GM23338 (cell line): Measurements from ENCODE around the gene CHMP4B. TPM values are rescaled to one million over a fixed set of nuclear protein-coding genes. Genes with fewer than 3 reads are reported as not detected.
A peak's percentile ranks its signal among the peaks of the same experiment; 100 is the strongest.

Source experiments
- ATAC-seq: fragments of 200-7000 bp; cut with Tn5 transposase; 3 replicates; pipeline ENCODE4 v1.9.1; 2020
- DNase-seq: peaks from one replicate; pipeline ENCODE4 v3.0.0-alpha.2; 2015; ENCODE audit warnings: low spot score
- H2AFZ ChIP-seq: fragments of 200-600 bp; sonication (generic); 2 replicates; pipeline ENCODE4 v1.8.0; 2016; ENCODE audit warnings: antibody characterized with exemption, mild to moderate bottlenecking, moderate library complexity
- H3F3A ChIP-seq: fragments of 200-600 bp; sonication (generic); replicated peaks from 2 replicates; pipeline ENCODE4 v1.8.0; 2017; ENCODE audit warnings: antibody characterized with exemption, mixed run types, low read depth
- H3K27ac ChIP-seq: fragments of 200-600 bp; sonication (generic); 2 replicates; pipeline ENCODE4 v1.6.1; 2016; ENCODE audit warnings: low read depth
- H3K27me3 ChIP-seq: fragments of 200-600 bp; sonication (generic); 2 replicates; pipeline ENCODE4 v1.8.0; 2016; ENCODE audit warnings: mild to moderate bottlenecking, mixed run types, moderate library complexity; ENCODE audit not compliant: insufficient read depth
- H3K36me3 ChIP-seq: fragments of 200-600 bp; sonication (generic); 2 replicates; pipeline ENCODE4 v1.8.0; 2016; ENCODE audit warnings: mild to moderate bottlenecking; ENCODE audit not compliant: insufficient read depth
- H3K4me1 ChIP-seq: fragments of 200-600 bp; sonication (generic); 2 replicates; pipeline ENCODE4 v1.8.0; 2016; ENCODE audit warnings: mild to moderate bottlenecking, moderate library complexity; ENCODE audit not compliant: insufficient read depth
- H3K4me2 ChIP-seq: fragments of 200-600 bp; sonication (generic); 2 replicates; pipeline ENCODE4 v1.7.1; 2017; ENCODE audit warnings: mixed run types
- H3K4me3 ChIP-seq: fragments of 200-600 bp; sonication (generic); 2 replicates; pipeline ENCODE4 v1.6.1; 2016; ENCODE audit warnings: mixed run types
- H3K79me2 ChIP-seq: fragments of 200-600 bp; sonication (generic); replicated peaks from 2 replicates; pipeline ENCODE4 v1.8.0; 2017; ENCODE audit warnings: mild to moderate bottlenecking; ENCODE audit not compliant: insufficient read depth
- H3K9me2 ChIP-seq: fragments of 200-600 bp; sonication (generic); 2 replicates; pipeline ENCODE4 v1.8.0; 2017; ENCODE audit not compliant: insufficient read depth
- H4K20me1 ChIP-seq: fragments of 200-600 bp; sonication (generic); replicated peaks from 2 replicates; pipeline ENCODE4 v1.8.0; 2017; ENCODE audit warnings: mild to moderate bottlenecking; ENCODE audit not compliant: insufficient read depth
- H3K27ac Mint-ChIP-seq: 2 replicates; pipeline ENCODE4 v1.8.0; 2020; ENCODE audit warnings: inconsistent platforms, mild to moderate bottlenecking, moderate library complexity, mixed read lengths
- H3K27me3 Mint-ChIP-seq: 3 replicates; pipeline ENCODE4 v1.8.0; 2022; ENCODE audit warnings: low read depth, mild to moderate bottlenecking, moderate library complexity, mixed read lengths, inconsistent platforms; ENCODE audit not compliant: insufficient read depth, poor library complexity
- H3K36me3 Mint-ChIP-seq: 3 replicates; pipeline ENCODE4 v1.8.0; 2021; ENCODE audit warnings: low read depth, mild to moderate bottlenecking, inconsistent platforms, moderate library complexity, mixed read lengths
- H3K4me1 Mint-ChIP-seq: 3 replicates; pipeline ENCODE4 v1.8.0; 2020; ENCODE audit warnings: mild to moderate bottlenecking, inconsistent platforms, mixed read lengths
- H3K4me3 Mint-ChIP-seq: 3 replicates; pipeline ENCODE4 v1.8.0; 2021; ENCODE audit warnings: moderate library complexity, mild to moderate bottlenecking, inconsistent platforms, mixed read lengths
- H3K9me3 Mint-ChIP-seq: 3 replicates; pipeline ENCODE4 v1.8.0; 2020; ENCODE audit warnings: moderate library complexity, mild to moderate bottlenecking, inconsistent platforms, mixed read lengths
- EZH2phosphoT487 ChIP-seq: fragments of 200-600 bp; sonication (generic); IDR thresholded peaks from one replicate; pipeline ENCODE4 v1.8.1; 2018; ENCODE audit warnings: antibody characterized with exemption; ENCODE audit not compliant: unreplicated experiment
- JUNB ChIP-seq: IDR thresholded peaks from one replicate; pipeline ENCODE4 v1.6.1; 2016; ENCODE audit warnings: antibody characterized with exemption; ENCODE audit not compliant: unreplicated experiment
- POLR2AphosphoS5 ChIP-seq: IDR thresholded peaks from 2 replicates; pipeline ENCODE4 v1.6.1; 2016; ENCODE audit warnings: antibody characterized with exemption, low read depth
- STAT1 ChIP-seq: IDR thresholded peaks from one replicate; pipeline ENCODE4 v1.6.1; 2016; ENCODE audit warnings: antibody characterized with exemption; ENCODE audit not compliant: unreplicated experiment
- ZNF114 ChIP-seq: fragments of 250-450 bp; sonication (Bioruptor Pico); IDR thresholded peaks from 2 replicates; pipeline ENCODE4 v1.5.0; 2020; ENCODE audit warnings: mild to moderate bottlenecking, moderate library complexity
- ZNF331 ChIP-seq: fragments of 250-450 bp; sonication (Bioruptor Pico); IDR thresholded peaks from 2 replicates; pipeline ENCODE4 v1.5.0; 2020; ENCODE audit warnings: low read depth, mild to moderate bottlenecking, moderate library complexity
- polyA plus RNA-seq: library from polyadenylated mRNA; unstranded; fragments of >200 nt; fragmentation: Nextera tagmentation; extraction: Ambion mirVana; gene quantifications from 2 replicates; pipeline ENCODE4 v1.2.1, GENCODE V29; 2016
- total RNA-seq: library from RNA; depleted of rRNA; stranded (reverse); fragments of >200 nt; shearing (Covaris generic); gene quantifications from 2 replicates; pipeline ENCODE4 v1.2.3, GENCODE V29; 2014
- TF ChIP-seq, protein P1 (sequence below): IDR thresholded peaks from 2 replicates; pipeline ENCODE4 v1.6.1; 2016; ENCODE audit warnings: antibody characterized with exemption
- TF ChIP-seq, protein P2 (sequence below): fragments of 250-450 bp; sonication (Bioruptor Pico); IDR thresholded peaks from 2 replicates; pipeline ENCODE4 v1.5.0; 2020; ENCODE audit warnings: mild to moderate bottlenecking, moderate library complexity

Gene CHMP4B
- total and polyA plus RNA-seq, 2 experiments from 2014 or later, result 14.5 to 49.3 TPM

DNA sequence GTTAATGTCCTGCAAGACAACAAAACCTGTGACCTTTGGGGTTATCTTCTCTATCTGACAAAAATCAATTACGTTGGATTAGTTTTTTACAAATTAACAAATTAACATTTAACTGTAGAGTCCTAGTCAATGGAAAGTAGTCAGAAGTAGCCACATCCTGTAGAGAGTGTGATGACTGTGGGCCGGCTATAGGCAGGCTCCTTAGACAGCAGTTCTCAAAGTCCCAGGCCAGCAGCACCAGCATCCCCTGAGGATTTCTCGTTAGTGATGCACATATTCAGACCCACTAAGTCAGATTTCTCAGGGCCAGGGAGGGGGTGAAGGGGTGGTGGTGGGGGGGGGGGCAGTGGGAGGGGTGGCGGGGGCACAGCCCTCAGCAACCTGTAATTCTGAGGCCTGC is 42.1 kb upstream of the CHMP4B start:
- ATAC-seq, result peak; percentile 50; the same call in 2 of the 3 replicates
- no peak overlapping the region for H3K27ac Mint-ChIP-seq

DNA sequence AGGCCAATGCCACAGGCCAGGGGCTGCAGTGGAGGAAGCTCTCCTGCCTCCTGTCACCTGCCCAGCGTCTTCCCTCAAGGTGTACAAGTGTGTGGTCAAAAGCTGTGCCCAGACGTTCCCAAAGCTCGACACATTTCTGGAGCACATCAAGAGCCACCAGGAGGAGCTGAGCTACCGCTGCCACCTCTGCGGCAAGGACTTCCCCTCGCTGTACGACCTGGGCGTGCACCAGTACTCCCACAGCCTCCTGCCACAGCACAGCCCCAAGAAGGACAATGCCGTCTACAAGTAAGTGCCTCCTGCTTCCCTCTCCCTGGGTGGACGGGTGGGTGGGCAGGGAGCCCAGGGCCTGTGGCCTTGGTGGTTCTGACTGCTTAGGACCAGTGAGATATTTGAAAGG is 41.1 kb upstream of the CHMP4B start:
- no peak overlapping the region for H3K4me3 Mint-ChIP-seq
- H2AFZ ChIP-seq, result no peak overlapping the region
- no peaks in the 10 kb centered on the region for H3K9me3 Mint-ChIP-seq
- no peak overlapping the region for H3K4me3 ChIP-seq
- H3F3A ChIP-seq, result no peaks in the 10 kb centered on the region
- TF ChIP-seq EZH2phosphoT487, result no peak
- TF ChIP-seq, protein P1, sequence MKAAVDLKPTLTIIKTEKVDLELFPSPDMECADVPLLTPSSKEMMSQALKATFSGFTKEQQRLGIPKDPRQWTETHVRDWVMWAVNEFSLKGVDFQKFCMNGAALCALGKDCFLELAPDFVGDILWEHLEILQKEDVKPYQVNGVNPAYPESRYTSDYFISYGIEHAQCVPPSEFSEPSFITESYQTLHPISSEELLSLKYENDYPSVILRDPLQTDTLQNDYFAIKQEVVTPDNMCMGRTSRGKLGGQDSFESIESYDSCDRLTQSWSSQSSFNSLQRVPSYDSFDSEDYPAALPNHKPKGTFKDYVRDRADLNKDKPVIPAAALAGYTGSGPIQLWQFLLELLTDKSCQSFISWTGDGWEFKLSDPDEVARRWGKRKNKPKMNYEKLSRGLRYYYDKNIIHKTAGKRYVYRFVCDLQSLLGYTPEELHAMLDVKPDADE, result no peak
- TF ChIP-seq ZNF331 (CRISPR knock-in tag), result no peak
- TF ChIP-seq, protein P2, sequence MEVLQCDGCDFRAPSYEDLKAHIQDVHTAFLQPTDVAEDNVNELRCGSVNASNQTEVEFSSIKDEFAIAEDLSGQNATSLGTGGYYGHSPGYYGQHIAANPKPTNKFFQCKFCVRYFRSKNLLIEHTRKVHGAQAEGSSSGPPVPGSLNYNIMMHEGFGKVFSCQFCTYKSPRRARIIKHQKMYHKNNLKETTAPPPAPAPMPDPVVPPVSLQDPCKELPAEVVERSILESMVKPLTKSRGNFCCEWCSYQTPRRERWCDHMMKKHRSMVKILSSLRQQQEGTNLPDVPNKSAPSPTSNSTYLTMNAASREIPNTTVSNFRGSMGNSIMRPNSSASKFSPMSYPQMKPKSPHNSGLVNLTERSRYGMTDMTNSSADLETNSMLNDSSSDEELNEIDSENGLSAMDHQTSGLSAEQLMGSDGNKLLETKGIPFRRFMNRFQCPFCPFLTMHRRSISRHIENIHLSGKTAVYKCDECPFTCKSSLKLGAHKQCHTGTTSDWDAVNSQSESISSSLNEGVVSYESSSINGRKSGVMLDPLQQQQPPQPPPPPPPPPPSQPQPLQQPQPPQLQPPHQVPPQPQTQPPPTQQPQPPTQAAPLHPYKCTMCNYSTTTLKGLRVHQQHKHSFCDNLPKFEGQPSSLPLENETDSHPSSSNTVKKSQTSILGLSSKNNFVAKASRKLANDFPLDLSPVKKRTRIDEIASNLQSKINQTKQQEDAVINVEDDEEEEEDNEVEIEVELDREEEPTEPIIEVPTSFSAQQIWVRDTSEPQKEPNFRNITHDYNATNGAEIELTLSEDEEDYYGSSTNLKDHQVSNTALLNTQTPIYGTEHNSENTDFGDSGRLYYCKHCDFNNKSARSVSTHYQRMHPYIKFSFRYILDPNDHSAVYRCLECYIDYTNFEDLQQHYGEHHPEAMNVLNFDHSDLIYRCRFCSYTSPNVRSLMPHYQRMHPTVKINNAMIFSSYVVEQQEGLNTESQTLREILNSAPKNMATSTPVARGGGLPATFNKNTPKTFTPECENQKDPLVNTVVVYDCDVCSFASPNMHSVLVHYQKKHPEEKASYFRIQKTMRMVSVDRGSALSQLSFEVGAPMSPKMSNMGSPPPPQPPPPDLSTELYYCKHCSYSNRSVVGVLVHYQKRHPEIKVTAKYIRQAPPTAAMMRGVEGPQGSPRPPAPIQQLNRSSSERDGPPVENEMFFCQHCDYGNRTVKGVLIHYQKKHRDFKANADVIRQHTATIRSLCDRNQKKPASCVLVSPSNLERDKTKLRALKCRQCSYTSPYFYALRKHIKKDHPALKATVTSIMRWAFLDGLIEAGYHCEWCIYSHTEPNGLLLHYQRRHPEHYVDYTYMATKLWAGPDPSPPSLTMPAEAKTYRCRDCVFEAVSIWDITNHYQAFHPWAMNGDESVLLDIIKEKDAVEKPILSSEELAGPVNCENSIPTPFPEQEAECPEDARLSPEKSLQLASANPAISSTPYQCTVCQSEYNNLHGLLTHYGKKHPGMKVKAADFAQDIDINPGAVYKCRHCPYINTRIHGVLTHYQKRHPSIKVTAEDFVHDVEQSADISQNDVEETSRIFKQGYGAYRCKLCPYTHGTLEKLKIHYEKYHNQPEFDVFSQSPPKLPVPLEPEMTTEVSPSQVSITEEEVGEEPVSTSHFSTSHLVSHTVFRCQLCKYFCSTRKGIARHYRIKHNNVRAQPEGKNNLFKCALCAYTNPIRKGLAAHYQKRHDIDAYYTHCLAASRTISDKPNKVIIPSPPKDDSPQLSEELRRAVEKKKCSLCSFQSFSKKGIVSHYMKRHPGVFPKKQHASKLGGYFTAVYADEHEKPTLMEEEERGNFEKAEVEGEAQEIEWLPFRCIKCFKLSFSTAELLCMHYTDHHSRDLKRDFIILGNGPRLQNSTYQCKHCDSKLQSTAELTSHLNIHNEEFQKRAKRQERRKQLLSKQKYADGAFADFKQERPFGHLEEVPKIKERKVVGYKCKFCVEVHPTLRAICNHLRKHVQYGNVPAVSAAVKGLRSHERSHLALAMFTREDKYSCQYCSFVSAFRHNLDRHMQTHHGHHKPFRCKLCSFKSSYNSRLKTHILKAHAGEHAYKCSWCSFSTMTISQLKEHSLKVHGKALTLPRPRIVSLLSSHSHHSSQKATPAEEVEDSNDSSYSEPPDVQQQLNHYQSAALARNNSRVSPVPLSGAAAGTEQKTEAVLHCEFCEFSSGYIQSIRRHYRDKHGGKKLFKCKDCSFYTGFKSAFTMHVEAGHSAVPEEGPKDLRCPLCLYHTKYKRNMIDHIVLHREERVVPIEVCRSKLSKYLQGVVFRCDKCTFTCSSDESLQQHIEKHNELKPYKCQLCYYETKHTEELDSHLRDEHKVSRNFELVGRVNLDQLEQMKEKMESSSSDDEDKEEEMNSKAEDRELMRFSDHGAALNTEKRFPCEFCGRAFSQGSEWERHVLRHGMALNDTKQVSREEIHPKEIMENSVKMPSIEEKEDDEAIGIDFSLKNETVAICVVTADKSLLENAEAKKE (CRISPR knock-in tag), result no peak
- TF ChIP-seq POLR2AphosphoS5, result no peak
- no peak for TF ChIP-seq ZNF114
- DNase-seq (no peak), ATAC-seq (no peak)
- H3K27ac ChIP-seq, result no peak overlapping the region
- peaks cover 5% of the 10 kb centered on the region for H3K27me3 Mint-ChIP-seq
- no peaks in the 10 kb centered on the region for H3K27me3 ChIP-seq
- 0 out of 3 replicates have a peak, but pooled peaks cover 3% of the 10 kb centered on the region for H3K36me3 Mint-ChIP-seq
- no peaks in the 10 kb centered on the region for H4K20me1 ChIP-seq
- H3K27ac Mint-ChIP-seq, result no peak overlapping the region
- no peaks in the 10 kb centered on the region for H3K79me2 ChIP-seq
- H3K36me3 ChIP-seq, result no peaks in the 10 kb centered on the region
- no peaks in the 10 kb centered on the region for H3K9me2 ChIP-seq
- H3K4me1 ChIP-seq, result no peaks in the 10 kb centered on the region
- H3K4me2 ChIP-seq, result no peak overlapping the region
- peaks cover 6% of the 10 kb centered on the region for H3K4me1 Mint-ChIP-seq

More for the DNA sequence above, 42.1 kb upstream of the CHMP4B start:
- Histone ChIP-seq H3K79me2 (no peaks in the 10 kb centered on the region), H3K27ac (no peak overlapping the region), H3F3A (no peaks in the 10 kb centered on the region), H3K27me3 (no peaks in the 10 kb centered on the region), H3K36me3 (no peaks in the 10 kb centered on the region), H3K9me2 (no peaks in the 10 kb centered on the region), H2AFZ (no peak overlapping the region), H3K4me3 (no peak overlapping the region), H3K4me1 (no peaks in the 10 kb centered on the region), H3K4me2 (no peak overlapping the region), H4K20me1 (no peaks in the 10 kb centered on the region)
- H3K9me3 Mint-ChIP-seq, result no peaks in the 10 kb centered on the region
- no peak for DNase-seq
- peaks cover 6% of the 10 kb centered on the region for H3K4me1 Mint-ChIP-seq
- H3K27me3 Mint-ChIP-seq, result peaks cover 5% of the 10 kb centered on the region
- 0 out of 3 replicates have a peak, but pooled peaks cover 3% of the 10 kb centered on the region for H3K36me3 Mint-ChIP-seq
- TF ChIP-seq EZH2phosphoT487, result no peak
- no peak for TF ChIP-seq JUNB
- TF ChIP-seq, protein P1, result no peak
- no peak for TF ChIP-seq STAT1
- no peak overlapping the region for H3K4me3 Mint-ChIP-seq
